ENCODE results near the gene RMRP.

GRCh38 chr9:35684921-35685320, 27.1 kb upstream of the RMRP start:
- TF ChIP-seq CTCF (IDR thresholded peaks at IDR 0.05; ENCODE audit: low read depth, low read length) = no peak
- TF ChIP-seq EZH2phosphoT487 (IDR thresholded peaks at IDR 0.05; ENCODE audit: low read depth) = no peak

Data from OCI-LY3 (cell line).